Natural killer cell (primary cell): Measurements from ENCODE around the gene CD72. TPM values are rescaled to one million over a fixed set of nuclear protein-coding genes. Genes with fewer than 3 reads are reported as not detected.

Experiments
- ATAC-seq, 3 donors: fragments of 150-1000 bp in 2 of 3; fragments of 200-7000 bp in 1 of 3; cut with Tn5 transposase; 1 replicate in 1 of 3; 2 replicates in 2 of 3; pipeline ENCODE4 v1.10.0; 2021; ENCODE audit warnings: mild to moderate bottlenecking in 2 of 3, moderate library complexity in 2 of 3
- DNase-seq, 2 donors: peaks; one replicate each; pipeline versions ENCODE4 v3.0.0 to v3.0.0-alpha.2; 2013 to 2021; ENCODE audit warnings: mixed read lengths in 1 of 2
- H3K27ac ChIP-seq: one replicate; pipeline ENCODE4 v1.5.1; 2013; ENCODE audit warnings: mild to moderate bottlenecking, low read length
- H3K27me3 ChIP-seq: one replicate; pipeline ENCODE4 v1.6.1; 2013; ENCODE audit warnings: low read length; ENCODE audit not compliant: control insufficient read depth, insufficient read depth
- H3K36me3 ChIP-seq: one replicate; pipeline ENCODE4 v1.6.1; 2013; ENCODE audit warnings: low read length; ENCODE audit not compliant: control insufficient read depth, insufficient read depth
- H3K4me1 ChIP-seq: one replicate; pipeline ENCODE4 v1.6.1; 2013; ENCODE audit warnings: low read length; ENCODE audit not compliant: control insufficient read depth, insufficient read depth
- H3K4me3 ChIP-seq: one replicate; pipeline ENCODE4 v1.5.1; 2013; ENCODE audit warnings: low read length
- H3K9me3 ChIP-seq: one replicate; pipeline ENCODE4 v1.6.1; 2013; ENCODE audit warnings: low read length; ENCODE audit not compliant: control insufficient read depth, insufficient read depth
- H3K27ac Mint-ChIP-seq, 2 donors: one replicate each; pipeline ENCODE4 v1.8.0; 2022; ENCODE audit warnings: mild to moderate bottlenecking in 2 of 2, mixed read lengths in 2 of 2, moderate library complexity in 1 of 2
- H3K27me3 Mint-ChIP-seq, 2 donors: one replicate each; pipeline ENCODE4 v1.8.0; 2022; ENCODE audit warnings: low read depth in 2 of 2, mixed read lengths in 2 of 2
- H3K36me3 Mint-ChIP-seq: one replicate; pipeline ENCODE4 v1.8.0; 2022; ENCODE audit warnings: mixed read lengths
- H3K4me1 Mint-ChIP-seq, 2 donors: one replicate each; pipeline ENCODE4 v1.8.0; 2022; ENCODE audit warnings: mixed read lengths in 2 of 2
- H3K4me3 Mint-ChIP-seq: one replicate; pipeline ENCODE4 v1.8.0; 2022; ENCODE audit warnings: mild to moderate bottlenecking, moderate library complexity, mixed read lengths
- H3K9me3 Mint-ChIP-seq, 2 donors: one replicate each; pipeline ENCODE4 v1.8.0; 2022; ENCODE audit warnings: mixed read lengths in 2 of 2
- WGBS: methylation state at CpG from one replicate; pipeline ENCODE4 v1.1.7; 2013; ENCODE audit warnings: missing lambda C conversion rate; ENCODE audit not compliant: insufficient coverage; 5-methylcytosine and 5-hydroxymethylcytosine counted together
- intact Hi-C: fragments of 100-400 bp; cut with micrococcal nuclease; formaldehyde crosslinking; loops from one replicate; pipeline ENCODE4 v1.14.2; 2022
- total RNA-seq, 4 donors: library from RNA; stranded (reverse); fragments of 120-200 nt in 1 of 4; gene quantifications; one replicate each; pipeline versions ENCODE4 v1.2.3 to v1.2.4, GENCODE V29; 2013 to 2022
- TF ChIP-seq, protein P1 (sequence below): fragments of 200-600 bp; IDR thresholded peaks from one replicate; pipeline ENCODE4 v1.8.0; 2022; ENCODE audit warnings: antibody characterized with exemption

CD72 gene
- total RNA-seq, 3 donors from 2014 or later (not counting 1 experiment from before 2014, with no cell fraction given) = 27.0 to 48.1 (median 32.3) TPM

- peaks cover 58% of the 10 kb centered on the region for H3K4me1 ChIP-seq
- ATAC-seq (no peak), DNase-seq (peak in 1 of 2 donors; percentile 67)
- Mint-ChIP-seq H3K27ac (peak within 1 kb of the TSS in 1 of 2 donors; percentile 98), H3K4me3 (peak within 1 kb of the TSS; percentile 25), H3K9me3 (no peaks in the 10 kb centered on the region), H3K36me3 (no peaks in the 10 kb centered on the region), H3K4me1 (peaks cover 33 to 39% of the 10 kb centered on the region in 2 donors), H3K27me3 (no peaks in the 10 kb centered on the region)
- H3K4me3 ChIP-seq = peak within 1 kb of the TSS; percentile 31
- intact Hi-C loops = no loop called here
- TF ChIP-seq, protein P1, sequence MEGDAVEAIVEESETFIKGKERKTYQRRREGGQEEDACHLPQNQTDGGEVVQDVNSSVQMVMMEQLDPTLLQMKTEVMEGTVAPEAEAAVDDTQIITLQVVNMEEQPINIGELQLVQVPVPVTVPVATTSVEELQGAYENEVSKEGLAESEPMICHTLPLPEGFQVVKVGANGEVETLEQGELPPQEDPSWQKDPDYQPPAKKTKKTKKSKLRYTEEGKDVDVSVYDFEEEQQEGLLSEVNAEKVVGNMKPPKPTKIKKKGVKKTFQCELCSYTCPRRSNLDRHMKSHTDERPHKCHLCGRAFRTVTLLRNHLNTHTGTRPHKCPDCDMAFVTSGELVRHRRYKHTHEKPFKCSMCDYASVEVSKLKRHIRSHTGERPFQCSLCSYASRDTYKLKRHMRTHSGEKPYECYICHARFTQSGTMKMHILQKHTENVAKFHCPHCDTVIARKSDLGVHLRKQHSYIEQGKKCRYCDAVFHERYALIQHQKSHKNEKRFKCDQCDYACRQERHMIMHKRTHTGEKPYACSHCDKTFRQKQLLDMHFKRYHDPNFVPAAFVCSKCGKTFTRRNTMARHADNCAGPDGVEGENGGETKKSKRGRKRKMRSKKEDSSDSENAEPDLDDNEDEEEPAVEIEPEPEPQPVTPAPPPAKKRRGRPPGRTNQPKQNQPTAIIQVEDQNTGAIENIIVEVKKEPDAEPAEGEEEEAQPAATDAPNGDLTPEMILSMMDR = no peak
- 54% methylated on average over 18 of the region's 22 CpGs for WGBS
- peak within 1 kb of the TSS; percentile 42 for H3K27ac ChIP-seq
- H3K27me3 ChIP-seq = no peaks in the 10 kb centered on the region
- no peaks in the 10 kb centered on the region for H3K36me3 ChIP-seq
- H3K9me3 ChIP-seq = no peaks in the 10 kb centered on the region
Observed at GRCh38 chr9:35650341-35651158, 32.3 kb upstream of the CD72 start, which contains the start of gene SIT1. Gene SIT1, minus strand, starts transcription at chr9:35650931. Its CDS starts 78 bp downstream, at chr9:35650853.

- TF ChIP-seq, protein P1 = no peak
- H3K4me1 Mint-ChIP-seq = peaks cover 34 to 40% of the 10 kb centered on the region in 2 donors
- Histone ChIP-seq H3K27ac (peak overlapping the region; percentile 42), H3K9me3 (no peaks in the 10 kb centered on the region), H3K27me3 (no peaks in the 10 kb centered on the region), H3K4me1 (peaks cover 66% of the 10 kb centered on the region), H3K36me3 (no peaks in the 10 kb centered on the region), H3K4me3 (peak overlapping the region; percentile 31)
- no peak for ATAC-seq
- H3K4me3 Mint-ChIP-seq = peak overlapping the region; percentile 25
- H3K27me3 Mint-ChIP-seq = no peaks in the 10 kb centered on the region
- peak overlapping the region; percentile 98 for H3K27ac Mint-ChIP-seq
- WGBS = 62% methylated on average over 24 of the region's 26 CpGs
- H3K9me3 Mint-ChIP-seq = no peaks in the 10 kb centered on the region
- intact Hi-C loops = no loop called here
- DNase-seq = peak in 1 of 2 donors; percentile 70
- no peaks in the 10 kb centered on the region for H3K36me3 Mint-ChIP-seq
Observed at GRCh38 chr9:35649431-35650340, 31.5 kb upstream of the CD72 start.

- Mint-ChIP-seq H3K36me3 (no peaks in the 10 kb centered on the region), H3K4me3 (peak overlapping the region; percentile 99), H3K4me1 (peaks cover 42 to 58% of the 10 kb centered on the region in 2 donors), H3K27me3 (no peaks in the 10 kb centered on the region), H3K27ac (peak overlapping the region; percentile 98), H3K9me3 (no peaks in the 10 kb centered on the region)
- intact Hi-C loops = loop anchor here (1.0 to 2.0 kb wide), 4 partner anchors 11 to 169 kb away; partner anchors contain the start of genes CREB3, HINT2 and TLN1
- Histone ChIP-seq H3K27ac (peak overlapping the region; percentile 82), H3K27me3 (no peaks in the 10 kb centered on the region), H3K4me3 (peak overlapping the region; percentile 55), H3K4me1 (peaks cover 79% of the 10 kb centered on the region), H3K9me3 (no peaks in the 10 kb centered on the region), H3K36me3 (no peaks in the 10 kb centered on the region)
- TF ChIP-seq, protein P1 = peak; percentile 94
- peak; percentile 97 to 99 (median 97) for ATAC-seq
- under 1% methylated on average over 58 of the region's 58 CpGs for WGBS
- DNase-seq = peak; percentile 94 to 95
Observed at GRCh38 chr9:35646533-35647265, 28.5 kb upstream of the CD72 start.
